K562 (cell line): ENCODE data around the gene CALCA. TPM values are rescaled to one million over a fixed set of nuclear protein-coding genes. Genes with fewer than 3 reads are reported as not detected.

ENCODE experiments used
- ATAC-seq: fragments of 200-7000 bp; cut with Tn5 transposase; 3 replicates; pipeline ENCODE4 v1.9.1; 2020; ENCODE audit warnings: moderate library complexity
- BruUV-seq: library from RNA; stranded (reverse); fragments of 400-500 nt; replicated peaks from 2 replicates; lab custom pipeline; 2021; lab: Mats Ljungman, UMichigan
- CTCF ChIA-PET: fragments of 300-600 bp; formaldehyde crosslinking; extraction: SDS; loops from one replicate; lab custom pipeline; 2021; ENCODE audit warnings: low intra/inter-chr PET ratio; lab: Yijun Ruan, JAX
- POLR2A ChIA-PET: fragments of 300-600, 350-650 bp; sonication (Branson Sonifier 250); formaldehyde crosslinking; extraction: SDS; loops from one replicate; lab custom pipeline; 2021; ENCODE audit warnings: antibody characterized with exemption, inconsistent platforms; lab: Yijun Ruan, JAX
- DNase-seq, 4 experiments: peaks; one replicate each; pipeline versions ENCODE4 v3.0.0 to v3.0.0-alpha.2; 2011 to 2018; ENCODE audit warnings: low spot score in 3 of 4, mixed read lengths in 3 of 4; ENCODE audit errors: extremely low read depth in 1 of 4
- FAIRE-seq: peaks from 2 replicates; lab custom pipeline; 2011; peaks lifted over from hg19 to GRCh38; lab: Jason Lieb, UNC
- H2AFZ ChIP-seq: 2 replicates; pipeline ENCODE4 v1.6.0; 2011; ENCODE audit warnings: low read depth, low read length, control low read depth, inconsistent platforms
- H3K27ac ChIP-seq: fragments of 200-600 bp; 3 replicates; pipeline ENCODE4 v1.8.0; 2011; ENCODE audit warnings: low read depth, mild to moderate bottlenecking, control low read depth, inconsistent platforms, low read length, moderate library complexity, mixed read lengths; ENCODE audit errors: extremely low read depth
- H3K27me3 ChIP-seq, 2 experiments: fragments of 300-600 bp in 1 of 2; 2 replicates in 1 of 2; 3 replicates in 1 of 2; pipeline versions ENCODE4 v1.6.0 to v1.8.0; 2011; ENCODE audit warnings: inconsistent platforms in 2 of 2, low read length in 2 of 2, mild to moderate bottlenecking in 1 of 2, mixed read lengths in 1 of 2, moderate library complexity in 1 of 2; ENCODE audit not compliant: control insufficient read depth in 2 of 2, insufficient read depth in 2 of 2
- H3K36me3 ChIP-seq: fragments of 300-600 bp; 3 replicates; pipeline ENCODE4 v1.8.0; 2011; ENCODE audit warnings: mild to moderate bottlenecking, low read length, inconsistent platforms; ENCODE audit not compliant: control insufficient read depth, insufficient read depth
- H3K4me1 ChIP-seq, 2 experiments: fragments of 200-600 bp in 1 of 2; replicated peaks in 1 of 2; 2 replicates in 1 of 2; 3 replicates in 1 of 2; pipeline versions ENCODE4 v1.5.1 to v1.8.0; 2011; ENCODE audit warnings: inconsistent platforms in 2 of 2, low read length in 2 of 2, mild to moderate bottlenecking in 1 of 2, mixed read lengths in 1 of 2, moderate library complexity in 1 of 2; ENCODE audit not compliant: control insufficient read depth in 2 of 2, insufficient read depth in 2 of 2
- H3K4me2 ChIP-seq: 2 replicates; pipeline ENCODE4 v1.6.1; 2011; ENCODE audit warnings: low read length, control low read depth, inconsistent platforms, mixed read lengths; ENCODE audit not compliant: insufficient read depth
- H3K4me3 ChIP-seq: fragments of 200-600 bp; sonication (generic), shearing (Covaris generic); 2 replicates; pipeline ENCODE4 v1.5.1; 2016; ENCODE audit warnings: control low read depth, inconsistent platforms
- H3K79me2 ChIP-seq: fragments of 200-600 bp; 3 replicates; pipeline ENCODE4 v1.8.0; 2011; ENCODE audit warnings: low read length, inconsistent platforms; ENCODE audit not compliant: control insufficient read depth, insufficient read depth
- H3K9ac ChIP-seq, 2 experiments: 2 replicates each; pipeline versions ENCODE4 v1.6.0 to v1.6.1; 2011; ENCODE audit warnings: low read depth in 2 of 2, low read length in 2 of 2, control low read depth in 1 of 2, inconsistent platforms in 1 of 2, mild to moderate bottlenecking in 1 of 2, mixed read lengths in 1 of 2; ENCODE audit not compliant: insufficient read depth in 1 of 2
- H3K9me1 ChIP-seq: one replicate; pipeline ENCODE4 v1.6.0; 2011; ENCODE audit warnings: inconsistent platforms, mild to moderate bottlenecking, low read length, moderate library complexity; ENCODE audit not compliant: control insufficient read depth, insufficient read depth
- H3K9me3 ChIP-seq: replicated peaks from 2 replicates; pipeline ENCODE4 v1.5.1; 2011; ENCODE audit warnings: low read depth, low read length, inconsistent platforms; ENCODE audit not compliant: control insufficient read depth, insufficient read depth
- H4K20me1 ChIP-seq: replicated peaks from 2 replicates; pipeline ENCODE4 v1.6.1; 2011; ENCODE audit warnings: low read length, inconsistent platforms, mixed read lengths; ENCODE audit not compliant: control insufficient read depth, insufficient read depth
- BMI1 ChIP-seq: fragments of 150-350 bp; IDR thresholded peaks from 2 replicates; pipeline ENCODE4 v1.6.1; 2014; ENCODE audit warnings: low read length
- CHD2 ChIP-seq: IDR thresholded peaks from 2 replicates; pipeline ENCODE4 v1.6.1; 2011; ENCODE audit warnings: low read depth, low read length
- HNRNPUL1 ChIP-seq: fragments of 200-400 bp; formaldehyde crosslinking; IDR thresholded peaks from 2 replicates; pipeline ENCODE4 v1.6.1; 2017; ENCODE audit warnings: low read length
- KAT2B ChIP-seq: IDR thresholded peaks from one replicate; pipeline ENCODE4 v1.6.1; 2012; ENCODE audit warnings: low read depth, mild to moderate bottlenecking, control low read depth, inconsistent platforms, low read length, moderate library complexity
- KDM1A ChIP-seq, 2 experiments: fragments of 450-650 bp; IDR thresholded peaks; 2 replicates each; pipeline ENCODE4 v1.6.1; 2016; ENCODE audit warnings: mild to moderate bottlenecking in 2 of 2
- MBD2 ChIP-seq: sonication (generic); IDR thresholded peaks from 2 replicates; pipeline ENCODE4 v1.6.1; 2016; ENCODE audit warnings: low read depth, borderline replicate concordance
- MIER1 ChIP-seq: fragments of 450-650 bp; IDR thresholded peaks from 2 replicates; pipeline ENCODE4 v1.6.1; 2016; ENCODE audit warnings: antibody characterized with exemption, mild to moderate bottlenecking, low read depth
- NR2C2 ChIP-seq, 2 experiments: fragments of 200-800 bp in 1 of 2; sonication (Bioruptor generic) in 1 of 2; sonication (generic) in 1 of 2; formaldehyde crosslinking in 1 of 2; IDR thresholded peaks; 2 replicates each; pipeline versions ENCODE4 v1.6.1 to v1.8.0; 2016 to 2022; ENCODE audit warnings: mild to moderate bottlenecking in 1 of 2, missing compliant biosample characterization in 1 of 2, missing genetic modification characterization in 1 of 2, missing genetic modification reagents in 1 of 2
- RNF2 ChIP-seq: sonication (generic); IDR thresholded peaks from 2 replicates; pipeline ENCODE4 v1.6.1; 2016
- SRF ChIP-seq, 2 experiments: fragments of 250-450, 450-650 bp in 1 of 2; sonication (Bioruptor Pico) in 1 of 2; sonication (generic) in 1 of 2; formaldehyde crosslinking; IDR thresholded peaks; 2 replicates each; pipeline versions ENCODE4 v1.5.0 to v1.5.1; 2020 to 2022; ENCODE audit warnings: mild to moderate bottlenecking in 1 of 2, missing genetic modification reagents in 1 of 2
- ZC3H11A ChIP-seq: IDR thresholded peaks from 2 replicates; pipeline ENCODE4 v1.6.1; 2012; ENCODE audit warnings: low read depth, low read length, improper control_type of control experiment
- WGBS: fragments of 100-300 bp; shearing (Covaris generic); methylation state at CpG from one replicate; pipeline ENCODE4 v1.1.6; 2016; ENCODE audit warnings: low coverage, mixed read lengths; ENCODE audit not compliant: insufficient coverage; ENCODE audit errors: missing lambda C conversion rate; 5-methylcytosine and 5-hydroxymethylcytosine counted together
- in situ Hi-C: fragments of 300-500 bp; cut with MboI; formaldehyde crosslinking; loops from 4 replicates; pipeline ENCODE4 v1.15.0; 2018; ENCODE audit warnings: inconsistent platforms, mixed read lengths
- intact Hi-C: fragments of 100-400 bp; cut with micrococcal nuclease; formaldehyde crosslinking; loops from 2 replicates; pipeline ENCODE4 v1.14.2; 2022
- polyA plus RNA-seq, 8 experiments: library from polyadenylated mRNA; depleted of rRNA in 4 of 8; stranded (reverse) in 5 of 8; unstranded in 3 of 8; fragments of >200 nt; fragmentation: Nextera tagmentation in 2 of 8; fragmentation: Illumina TruSeq in 1 of 8; extraction: Ambion mirVana in 2 of 8; extraction: Trizol in 1 of 8; gene quantifications; 2 replicates each; pipeline versions ENCODE4 v1.2.1 to v1.2.3, GENCODE V29; 2011 to 2014; ENCODE audit warnings: inconsistent platforms in 1 of 8, missing spikeins in 1 of 8
- total RNA-seq, 7 experiments: library from RNA; depleted of rRNA in 6 of 7; stranded (reverse); fragments of >200 nt in 6 of 7; fragmentation: Illumina TruSeq in 2 of 7; extraction: Trizol in 2 of 7; gene quantifications; 2 replicates each; pipeline versions ENCODE4 v1.2.1 to v1.2.3, GENCODE V29; 2011 to 2021; ENCODE audit warnings: low replicate concordance in 1 of 7
- TF ChIP-seq, protein P1 (sequence below): fragments of 450-650 bp; formaldehyde crosslinking; IDR thresholded peaks from 2 replicates; pipeline ENCODE4 v1.4.0; 2022; ENCODE audit warnings: mild to moderate bottlenecking, moderate library complexity

The CALCA gene
- total and polyA plus RNA-seq, 9 of the 15 experiments (the other 6 are each of a cell fraction or from before 2014, with no cell fraction given): 0.07 TPM; not detected in 8

- Histone ChIP-seq H3K9me1 (no peaks in the 10 kb centered on the region), H3K27me3 (no peaks in the 10 kb centered on the region), H3K79me2 (no peaks in the 10 kb centered on the region), H3K4me3 (no peak overlapping the region), H3K36me3 (no peaks in the 10 kb centered on the region), H3K9me3 (no peaks in the 10 kb centered on the region), H2AFZ (no peak overlapping the region), H4K20me1 (no peaks in the 10 kb centered on the region), H3K4me1 (peaks cover 0 to 6% of the 10 kb centered on the region in 2 experiments; a peak in 2 of 5 replicates), H3K9ac (no peak overlapping the region), H3K4me2 (no peak overlapping the region), H3K27ac (no peak overlapping the region)
- no TSS peak for BruUV-seq
- ATAC-seq (no peak), DNase-seq (no peak), FAIRE-seq (no peak)
- CTCF ChIA-PET: no interaction called here
- TF ChIP-seq SRF (CRISPR knock-in tag; IDR thresholded peaks at IDR 0.05): no peak
- TF ChIP-seq ZC3H11A: no peak
- TF ChIP-seq CHD2: no peak
- no peak for TF ChIP-seq MIER1
- no peak for TF ChIP-seq KAT2B
- TF ChIP-seq NR2C2 (CRISPR knock-in tag; IDR thresholded peaks at IDR 0.05): no peak
- TF ChIP-seq NR2C2 (tag; IDR thresholded peaks at IDR 0.05): no peak
- TF ChIP-seq, protein P1, sequence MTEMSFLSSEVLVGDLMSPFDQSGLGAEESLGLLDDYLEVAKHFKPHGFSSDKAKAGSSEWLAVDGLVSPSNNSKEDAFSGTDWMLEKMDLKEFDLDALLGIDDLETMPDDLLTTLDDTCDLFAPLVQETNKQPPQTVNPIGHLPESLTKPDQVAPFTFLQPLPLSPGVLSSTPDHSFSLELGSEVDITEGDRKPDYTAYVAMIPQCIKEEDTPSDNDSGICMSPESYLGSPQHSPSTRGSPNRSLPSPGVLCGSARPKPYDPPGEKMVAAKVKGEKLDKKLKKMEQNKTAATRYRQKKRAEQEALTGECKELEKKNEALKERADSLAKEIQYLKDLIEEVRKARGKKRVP (CRISPR knock-in tag): no peak
- no peak for TF ChIP-seq MBD2
- no peak for TF ChIP-seq BMI1
- TF ChIP-seq HNRNPUL1: no peak
- no peak for TF ChIP-seq KDM1A (IDR thresholded peaks at IDR 0.05)
- TF ChIP-seq RNF2: no peak
- POLR2A ChIA-PET: no interaction called here
- WGBS: 9% methylated on average over 2 of the region's 2 CpGs
- in situ Hi-C loops (no loop called here), intact Hi-C loops (no loop called here)
These were observed 16.0 kb downstream of the CALCA start for GRCh38 chr11:14956111-14956510.
